Measurements from ENCODE around the gene SARDH. TPM values are rescaled to one million over a fixed set of nuclear protein-coding genes. Genes with fewer than 3 reads are reported as not detected.

SARDH gene
- polyA plus RNA-seq, 3 donors = not detected

DNA sequence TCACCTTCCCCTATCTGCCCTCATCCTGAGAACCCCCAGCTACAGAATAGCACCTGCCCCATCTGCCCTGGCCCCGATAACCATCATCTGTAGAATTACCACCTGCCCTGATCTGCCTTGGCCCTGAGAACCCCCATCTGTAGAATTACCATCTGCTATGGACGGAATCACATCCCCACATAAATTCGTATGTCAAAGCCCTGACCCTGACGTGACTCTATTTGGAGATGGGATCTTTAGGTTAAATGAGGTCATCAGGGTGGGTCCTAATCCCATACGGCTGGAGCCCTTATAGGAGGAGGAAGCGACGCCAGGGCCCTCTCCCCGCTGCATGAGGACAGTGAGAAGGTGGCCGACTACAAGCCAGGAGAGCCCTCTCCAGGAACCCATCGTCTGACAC, 32.6 kb downstream of the SARDH start:
- Histone ChIP-seq H3K27ac (ENCODE audit: low read depth in 1 of 2, low read length in 2 of 2) (no peak overlapping the region), H3K9ac (ENCODE audit: insufficient read depth, low read length, poor library complexity, severe bottlenecking) (no peak overlapping the region), H2AFZ (ENCODE audit: insufficient read depth, low read depth, low read length, poor library complexity, severe bottlenecking) (no peak overlapping the region), H3K36me3 (replicated peaks in 1 of 2; ENCODE audit: control insufficient read depth in 1 of 2, insufficient read depth in 2 of 2, low read length in 2 of 2) (no peaks in the 10 kb centered on the region), H3K4me1 (ENCODE audit: control insufficient read depth in 1 of 2, insufficient read depth in 2 of 2, low read length in 2 of 2) (peaks cover 9 to 12% of the 10 kb centered on the region in 2 donors), H4K20me1 (ENCODE audit: insufficient read depth, low read length) (no peaks in the 10 kb centered on the region), H3K9me3 (replicated peaks in 1 of 2; ENCODE audit: control insufficient read depth in 1 of 2, insufficient read depth in 1 of 2, low read length in 2 of 2) (no peaks in the 10 kb centered on the region), H3K4me3 (replicated peaks in 1 of 3; ENCODE audit: low read depth in 2 of 3, low read length in 3 of 3) (no peak overlapping the region), H3K4me2 (replicated peaks; ENCODE audit: extremely low read depth, low read length, poor library complexity, severe bottlenecking) (no peak overlapping the region), H3K79me2 (ENCODE audit: insufficient read depth, low read length) (no peaks in the 10 kb centered on the region), H3K27me3 (ENCODE audit: control insufficient read depth in 2 of 2, insufficient read depth in 2 of 2, low read length in 2 of 2) (peaks cover 0 to 24% of the 10 kb centered on the region in 2 donors)
- H3K4me1 Mint-ChIP-seq = peaks cover 5% of the 10 kb centered on the region
- DNase-seq = no peak
- WGBS (ENCODE audit: insufficient coverage) = 100% methylated on average over 2 of the region's 10 CpGs
- intact Hi-C loops (cut with micrococcal nuclease) = no loop called here
- peaks cover 0 to 3% (median 0%) of the 10 kb centered on the region in 7 donors for H3K9me3 Mint-ChIP-seq
- H3K27me3 Mint-ChIP-seq (ENCODE audit: low read depth in 3 of 3) = peaks cover 21 to 36% (median 25%) of the 10 kb centered on the region in 3 donors
- no peak overlapping the region for H3K27ac Mint-ChIP-seq
- TF ChIP-seq, protein P1, sequence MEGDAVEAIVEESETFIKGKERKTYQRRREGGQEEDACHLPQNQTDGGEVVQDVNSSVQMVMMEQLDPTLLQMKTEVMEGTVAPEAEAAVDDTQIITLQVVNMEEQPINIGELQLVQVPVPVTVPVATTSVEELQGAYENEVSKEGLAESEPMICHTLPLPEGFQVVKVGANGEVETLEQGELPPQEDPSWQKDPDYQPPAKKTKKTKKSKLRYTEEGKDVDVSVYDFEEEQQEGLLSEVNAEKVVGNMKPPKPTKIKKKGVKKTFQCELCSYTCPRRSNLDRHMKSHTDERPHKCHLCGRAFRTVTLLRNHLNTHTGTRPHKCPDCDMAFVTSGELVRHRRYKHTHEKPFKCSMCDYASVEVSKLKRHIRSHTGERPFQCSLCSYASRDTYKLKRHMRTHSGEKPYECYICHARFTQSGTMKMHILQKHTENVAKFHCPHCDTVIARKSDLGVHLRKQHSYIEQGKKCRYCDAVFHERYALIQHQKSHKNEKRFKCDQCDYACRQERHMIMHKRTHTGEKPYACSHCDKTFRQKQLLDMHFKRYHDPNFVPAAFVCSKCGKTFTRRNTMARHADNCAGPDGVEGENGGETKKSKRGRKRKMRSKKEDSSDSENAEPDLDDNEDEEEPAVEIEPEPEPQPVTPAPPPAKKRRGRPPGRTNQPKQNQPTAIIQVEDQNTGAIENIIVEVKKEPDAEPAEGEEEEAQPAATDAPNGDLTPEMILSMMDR (IDR thresholded peaks at IDR 0.05) = no peak
- no peak overlapping the region for H3K4me3 Mint-ChIP-seq
- H3K36me3 Mint-ChIP-seq = no peaks in the 10 kb centered on the region

DNA sequence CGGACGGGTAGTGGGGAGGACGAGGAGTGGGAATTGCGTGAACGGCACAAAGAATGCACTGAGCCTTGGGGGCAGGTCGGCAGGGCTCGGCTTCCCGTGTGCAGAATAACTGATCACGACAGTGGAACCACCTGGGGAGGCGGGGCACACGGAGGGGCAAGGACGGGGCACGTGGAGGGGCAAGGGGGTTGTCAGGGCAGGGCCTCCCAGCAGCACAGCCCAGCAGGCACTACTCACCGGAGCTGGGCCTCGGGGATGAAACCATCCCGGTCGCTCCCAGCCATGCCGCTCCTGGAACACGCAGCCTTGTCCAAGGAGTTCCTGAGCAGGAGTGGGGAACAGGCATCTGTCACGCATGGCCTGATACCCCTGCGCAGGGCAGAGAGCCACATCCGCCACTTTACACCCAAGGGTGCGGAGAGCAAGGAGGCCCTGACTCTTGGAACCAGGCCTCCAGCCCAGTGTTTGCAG, 33.4 kb downstream of the SARDH start:
- peaks cover 5% of the 10 kb centered on the region for H3K4me1 Mint-ChIP-seq

More for the DNA sequence above, 33.4 kb downstream of the SARDH start:
- Histone ChIP-seq H3K4me2 (replicated peaks; ENCODE audit: extremely low read depth, low read length, poor library complexity, severe bottlenecking) (no peak overlapping the region), H3K4me3 (replicated peaks in 1 of 3; ENCODE audit: low read depth in 2 of 3, low read length in 3 of 3) (no peak overlapping the region), H3K9me3 (replicated peaks in 1 of 2; ENCODE audit: control insufficient read depth in 1 of 2, insufficient read depth in 1 of 2, low read length in 2 of 2) (no peaks in the 10 kb centered on the region), H3K9ac (ENCODE audit: insufficient read depth, low read length, poor library complexity, severe bottlenecking) (no peak overlapping the region), H4K20me1 (ENCODE audit: insufficient read depth, low read length) (no peaks in the 10 kb centered on the region), H3K27me3 (ENCODE audit: control insufficient read depth in 2 of 2, insufficient read depth in 2 of 2, low read length in 2 of 2) (peaks cover 0 to 24% of the 10 kb centered on the region in 2 donors), H3K36me3 (replicated peaks in 1 of 2; ENCODE audit: control insufficient read depth in 1 of 2, insufficient read depth in 2 of 2, low read length in 2 of 2) (no peaks in the 10 kb centered on the region), H3K79me2 (ENCODE audit: insufficient read depth, low read length) (no peaks in the 10 kb centered on the region), H3K4me1 (ENCODE audit: control insufficient read depth in 1 of 2, insufficient read depth in 2 of 2, low read length in 2 of 2) (peaks cover 9 to 12% of the 10 kb centered on the region in 2 donors), H3K27ac (ENCODE audit: low read depth in 1 of 2, low read length in 2 of 2) (no peak overlapping the region), H2AFZ (ENCODE audit: insufficient read depth, low read depth, low read length, poor library complexity, severe bottlenecking) (no peak overlapping the region)
- no peak overlapping the region for H3K4me3 Mint-ChIP-seq
- peaks cover 21 to 37% (median 26%) of the 10 kb centered on the region in 3 donors for H3K27me3 Mint-ChIP-seq (ENCODE audit: low read depth in 3 of 3)
- H3K27ac Mint-ChIP-seq = no peak overlapping the region
- WGBS (ENCODE audit: insufficient coverage) = 97% methylated on average over 23 of the region's 23 CpGs
- H3K9me3 Mint-ChIP-seq = peaks cover 0 to 3% (median 0%) of the 10 kb centered on the region in 7 donors
- DNase-seq = no peak
- intact Hi-C loops (cut with micrococcal nuclease) = no loop called here
- TF ChIP-seq, protein P1 (IDR thresholded peaks at IDR 0.05) = no peak
- H3K36me3 Mint-ChIP-seq = no peaks in the 10 kb centered on the region
